Endothelial cell of umbilical vein (primary cell): ENCODE data around the gene RTN4R. TPM values are rescaled to one million over a fixed set of nuclear protein-coding genes. Genes with fewer than 3 reads are reported as not detected.

ENCODE experiments used
- BruUV-seq: library from RNA; stranded (reverse); fragments of 400-500 nt; replicated peaks from 2 replicates; lab custom pipeline; 2021; lab: Mats Ljungman, UMichigan
- CTCF ChIA-PET: fragments of 300-600, 350-600 bp; sonication (Branson Sonifier 250); formaldehyde crosslinking; loops from one replicate; lab custom pipeline; 2021; ENCODE audit warnings: antibody characterized with exemption, inconsistent platforms; lab: Charles Lee
- POLR2A ChIA-PET: fragments of 300-600, 350-600 bp; sonication (Branson Sonifier 250); formaldehyde crosslinking; loops from one replicate; lab custom pipeline; 2021; ENCODE audit warnings: antibody characterized with exemption, inconsistent platforms; lab: Charles Lee
- DNase-seq: peaks from one replicate; pipeline ENCODE4 v3.0.0-alpha.2; 2011; ENCODE audit warnings: low read depth, low spot score
- FAIRE-seq: peaks from 2 replicates; lab custom pipeline; 2011; peaks lifted over from hg19 to GRCh38; lab: Jason Lieb, UNC
- H2AFZ ChIP-seq: 2 replicates; pipeline ENCODE4 v1.6.0; 2012; ENCODE audit warnings: low read depth, low read length, control low read depth, inconsistent platforms
- H3K27ac ChIP-seq: 2 replicates; pipeline ENCODE4 v1.5.1; 2011; ENCODE audit warnings: low read depth, mild to moderate bottlenecking, control low read depth, low read length, moderate library complexity; ENCODE audit not compliant: insufficient read depth
- H3K27me3 ChIP-seq, 2 experiments: 2 replicates each; pipeline versions ENCODE4 v1.6.0 to v1.6.1; 2011; ENCODE audit warnings: low read length in 2 of 2, mixed read lengths in 1 of 2; ENCODE audit not compliant: control insufficient read depth in 2 of 2, insufficient read depth in 2 of 2
- H3K36me3 ChIP-seq, 2 experiments: 2 replicates in 1 of 2; 3 replicates in 1 of 2; pipeline ENCODE4 v1.5.1; 2011; ENCODE audit warnings: low read length in 2 of 2, mild to moderate bottlenecking in 1 of 2, moderate library complexity in 1 of 2; ENCODE audit not compliant: control insufficient read depth in 2 of 2, insufficient read depth in 2 of 2; ENCODE audit errors: extremely low read depth in 1 of 2
- H3K4me1 ChIP-seq: 3 replicates; pipeline ENCODE4 v1.5.1; 2011; ENCODE audit warnings: mild to moderate bottlenecking, low read length; ENCODE audit not compliant: control insufficient read depth, insufficient read depth; ENCODE audit errors: extremely low read depth
- H3K4me2 ChIP-seq: 2 replicates; pipeline ENCODE4 v1.6.1; 2011; ENCODE audit warnings: low read length, control low read depth, mixed read lengths; ENCODE audit not compliant: insufficient read depth
- H3K4me3 ChIP-seq, 3 experiments: fragments of 200-600 bp in 1 of 3; sonication (generic), shearing (Covaris generic) in 1 of 3; replicated peaks in 1 of 3; 2 replicates each; pipeline ENCODE4 v1.5.1; 2011 to 2016; ENCODE audit warnings: control low read depth in 3 of 3, low read length in 3 of 3, mild to moderate bottlenecking in 2 of 3, inconsistent platforms in 1 of 3, low read depth in 1 of 3, moderate library complexity in 1 of 3; ENCODE audit not compliant: insufficient read depth in 1 of 3
- H3K79me2 ChIP-seq: 2 replicates; pipeline ENCODE4 v1.6.0; 2012; ENCODE audit warnings: low read length, inconsistent platforms; ENCODE audit not compliant: control insufficient read depth, insufficient read depth
- H3K9ac ChIP-seq: replicated peaks from 2 replicates; pipeline ENCODE3; 2011; ENCODE audit warnings: low read length, control low read depth; ENCODE audit not compliant: insufficient read depth; ENCODE audit errors: extremely low read depth
- H3K9me1 ChIP-seq: replicated peaks from 3 replicates; pipeline ENCODE4 v1.6.0; 2011; ENCODE audit warnings: mild to moderate bottlenecking, low read length; ENCODE audit not compliant: control insufficient read depth, insufficient read depth; ENCODE audit errors: extremely low read depth
- H3K9me3 ChIP-seq: replicated peaks from 2 replicates; pipeline ENCODE4 v1.5.1; 2012; ENCODE audit warnings: low read length, inconsistent platforms; ENCODE audit not compliant: control insufficient read depth, insufficient read depth
- H4K20me1 ChIP-seq: replicated peaks from 2 replicates; pipeline ENCODE3; 2011; ENCODE audit warnings: mild to moderate bottlenecking, low read length; ENCODE audit not compliant: control insufficient read depth, insufficient read depth; ENCODE audit errors: extremely low read depth
- EZH2 ChIP-seq: IDR thresholded peaks from 2 replicates; pipeline ENCODE4 v1.6.1; 2012; ENCODE audit warnings: borderline replicate concordance, low read depth, mild to moderate bottlenecking, moderate library complexity, low read length, inconsistent platforms; ENCODE audit not compliant: severe bottlenecking
- FOS ChIP-seq: IDR thresholded peaks from 2 replicates; pipeline ENCODE4 v1.6.1; 2011; ENCODE audit warnings: mild to moderate bottlenecking, low read length, moderate library complexity, borderline replicate concordance; ENCODE audit not compliant: insufficient read depth
- GATA2 ChIP-seq: IDR thresholded peaks from 2 replicates; pipeline ENCODE4 v1.7.0; 2011; ENCODE audit warnings: low read depth, mild to moderate bottlenecking, moderate library complexity, mixed read lengths, low read length; ENCODE audit not compliant: insufficient read length, insufficient read depth
- MYC ChIP-seq: IDR thresholded peaks from one replicate; pipeline ENCODE4 v1.6.1; 2011; ENCODE audit warnings: mild to moderate bottlenecking, low read depth, low read length
- POLR2A ChIP-seq: IDR thresholded peaks from 2 replicates; pipeline ENCODE4 v1.6.1; 2012; ENCODE audit warnings: low read depth, mild to moderate bottlenecking, control low read depth, low read length
- POLR2AphosphoS5 ChIP-seq: IDR thresholded peaks from 2 replicates; pipeline ENCODE4 v1.6.1; 2012; ENCODE audit warnings: low read depth, mild to moderate bottlenecking, control low read depth, low read length, moderate library complexity; ENCODE audit not compliant: insufficient read depth
- dilution Hi-C: fragments of 300-500 bp; cut with MboI; formaldehyde crosslinking; loops from one replicate; pipeline ENCODE4 v1.15.0; 2019; ENCODE audit warnings: low sequenced_read_pairs; ENCODE audit not compliant: extremely low pct_ligation_motif_present
- intact Hi-C: fragments of 100-400 bp; cut with micrococcal nuclease; formaldehyde crosslinking; loops from one replicate; pipeline ENCODE4 v1.10.0; 2022
- polyA plus RNA-seq, 4 experiments: library from polyadenylated mRNA; depleted of rRNA in 3 of 4; stranded (reverse) in 3 of 4; unstranded in 1 of 4; fragments of >200 nt; gene quantifications; 2 replicates each; pipeline versions ENCODE4 v1.2.1 to v1.2.3, GENCODE V29; 2011 to 2012; ENCODE audit warnings: missing spikeins in 1 of 4
- total RNA-seq: library from RNA; stranded (reverse); gene quantifications from 2 replicates; pipeline ENCODE4 v1.2.3, GENCODE V29; 2021
- TF ChIP-seq, protein P1 (sequence below), 2 donors: IDR thresholded peaks; 1 replicate in 1 of 2; 2 replicates in 1 of 2; pipeline ENCODE4 v1.5.1; 2011; ENCODE audit warnings: low read length in 2 of 2, mild to moderate bottlenecking in 2 of 2, moderate library complexity in 2 of 2, control low read depth in 1 of 2, inconsistent platforms in 1 of 2, low read depth in 1 of 2; ENCODE audit not compliant: insufficient read depth in 1 of 2; ENCODE audit errors: extremely low read depth in 1 of 2

Gene RTN4R
- total and polyA plus RNA-seq, 2 donors (not counting 3 experiments of a cell fraction or from before 2014, with no cell fraction given): 1.2 to 2.2 TPM

DNA sequence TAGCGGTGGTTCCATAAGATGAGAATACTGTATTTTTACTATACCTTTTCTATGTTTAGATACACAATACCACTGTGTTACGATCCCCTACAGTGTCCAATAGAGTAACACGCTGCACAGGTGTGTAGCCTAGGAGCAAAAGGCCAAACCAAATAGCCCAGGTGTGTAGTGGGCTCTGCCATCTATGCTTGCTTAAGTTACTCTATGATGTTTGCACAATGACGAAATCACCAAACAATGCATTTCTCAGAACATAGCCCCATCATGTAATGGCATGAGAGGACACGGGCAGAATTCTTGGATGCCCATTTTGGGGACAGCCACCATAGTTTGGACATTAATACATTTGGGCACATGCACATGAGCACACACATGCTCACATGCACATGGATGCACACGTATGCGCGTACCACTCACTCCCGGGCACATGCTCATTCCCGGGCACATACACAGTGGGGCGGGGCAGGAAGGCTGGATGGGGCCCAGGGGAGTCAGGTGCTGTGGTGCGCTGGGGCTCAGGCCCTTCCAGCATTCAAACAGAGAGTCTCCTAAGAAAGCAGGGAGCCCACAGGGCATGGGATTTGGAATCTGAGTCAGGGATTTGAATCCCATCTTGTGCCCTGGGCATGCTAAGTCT, 51.1 kb downstream of the RTN4R start:
- POLR2A ChIA-PET: no interaction called here
- Histone ChIP-seq H3K4me3 (no peak overlapping the region), H4K20me1 (no peaks in the 10 kb centered on the region), H3K9me3 (no peaks in the 10 kb centered on the region), H3K36me3 (no peaks in the 10 kb centered on the region), H3K9ac (no peak overlapping the region), H3K27ac (no peak overlapping the region), H3K4me2 (no peak overlapping the region), H3K79me2 (no peaks in the 10 kb centered on the region), H3K9me1 (no peaks in the 10 kb centered on the region), H2AFZ (no peak overlapping the region), H3K27me3 (no peaks in the 10 kb centered on the region), H3K4me1 (no peaks in the 10 kb centered on the region)
- no peak for TF ChIP-seq POLR2A
- TF ChIP-seq GATA2: no peak
- TF ChIP-seq FOS: no peak
- TF ChIP-seq, protein P1, sequence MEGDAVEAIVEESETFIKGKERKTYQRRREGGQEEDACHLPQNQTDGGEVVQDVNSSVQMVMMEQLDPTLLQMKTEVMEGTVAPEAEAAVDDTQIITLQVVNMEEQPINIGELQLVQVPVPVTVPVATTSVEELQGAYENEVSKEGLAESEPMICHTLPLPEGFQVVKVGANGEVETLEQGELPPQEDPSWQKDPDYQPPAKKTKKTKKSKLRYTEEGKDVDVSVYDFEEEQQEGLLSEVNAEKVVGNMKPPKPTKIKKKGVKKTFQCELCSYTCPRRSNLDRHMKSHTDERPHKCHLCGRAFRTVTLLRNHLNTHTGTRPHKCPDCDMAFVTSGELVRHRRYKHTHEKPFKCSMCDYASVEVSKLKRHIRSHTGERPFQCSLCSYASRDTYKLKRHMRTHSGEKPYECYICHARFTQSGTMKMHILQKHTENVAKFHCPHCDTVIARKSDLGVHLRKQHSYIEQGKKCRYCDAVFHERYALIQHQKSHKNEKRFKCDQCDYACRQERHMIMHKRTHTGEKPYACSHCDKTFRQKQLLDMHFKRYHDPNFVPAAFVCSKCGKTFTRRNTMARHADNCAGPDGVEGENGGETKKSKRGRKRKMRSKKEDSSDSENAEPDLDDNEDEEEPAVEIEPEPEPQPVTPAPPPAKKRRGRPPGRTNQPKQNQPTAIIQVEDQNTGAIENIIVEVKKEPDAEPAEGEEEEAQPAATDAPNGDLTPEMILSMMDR (IDR thresholded peaks at IDR 0.05; ENCODE audit: extremely low read depth in 1 of 2, insufficient read depth in 1 of 2, low read depth in 1 of 2, low read length in 2 of 2): no peak
- no peak for TF ChIP-seq MYC
- no peak for TF ChIP-seq POLR2AphosphoS5
- no peak for TF ChIP-seq EZH2
- intact Hi-C loops (no loop called here), dilution Hi-C loops (no loop called here)
- FAIRE-seq: no peak
- CTCF ChIA-PET: no interaction called here
- no peak for DNase-seq
- no TSS peak for BruUV-seq
